GM04504 (cell line): ENCODE results near the gene ZSWIM5.
"Not testable (repeated sequence)": the region's sequence is repeated elsewhere in the genome, so short reads cannot be mapped to it uniquely, and the experiment has no call there.

Source experiments
- DNase-seq: peaks from one replicate; pipeline ENCODE4 v3.0.0-alpha.2; 2012; ENCODE audit warnings: low read depth

ZSWIM5 gene

GRCh38 chr1:45200906-45201500 is 5.4 kb downstream of the ZSWIM5 start:
- DNase-seq = no peak

- no peak for DNase-seq
These were observed 6.0 kb downstream of the ZSWIM5 start for GRCh38 chr1:45200435-45200834.

GRCh38 chr1:45198185-45198584 is 8.2 kb downstream of the ZSWIM5 start:
- DNase-seq = no peak

- DNase-seq = no peak
These were observed 9.5 kb downstream of the ZSWIM5 start for GRCh38 chr1:45196863-45197262.

GRCh38 chr1:45191418-45191783 is 15.0 kb downstream of the ZSWIM5 start:
- DNase-seq = no peak

- no peak for DNase-seq
These were observed 18.7 kb downstream of the ZSWIM5 start for GRCh38 chr1:45187725-45188124.

GRCh38 chr1:45179918-45180519 is 26.4 kb downstream of the ZSWIM5 start:
- not testable (repeated sequence) for DNase-seq

GRCh38 chr1:45177452-45177851 is 29.0 kb downstream of the ZSWIM5 start:
- DNase-seq = no peak

GRCh38 chr1:45172764-45173163 is 33.6 kb downstream of the ZSWIM5 start:
- DNase-seq = no peak

- no peak for DNase-seq
These were observed 34.4 kb downstream of the ZSWIM5 start for GRCh38 chr1:45172005-45172404.

- no peak for DNase-seq
These were observed 34.8 kb downstream of the ZSWIM5 start for GRCh38 chr1:45171575-45171974.

GRCh38 chr1:45170151-45170742 is 36.2 kb downstream of the ZSWIM5 start:
- no peak for DNase-seq

GRCh38 chr1:45167947-45168346 is 38.5 kb downstream of the ZSWIM5 start:
- not testable (repeated sequence) for DNase-seq

- not testable (repeated sequence) for DNase-seq
These were observed 42.1 kb downstream of the ZSWIM5 start for GRCh38 chr1:45164307-45164706.

- DNase-seq = not testable (repeated sequence)
These were observed 43.3 kb downstream of the ZSWIM5 start for GRCh38 chr1:45163111-45163510.

GRCh38 chr1:45162041-45163035 is 44.1 kb downstream of the ZSWIM5 start:
- DNase-seq = not testable (repeated sequence)

GRCh38 chr1:45155957-45156356 is 50.4 kb downstream of the ZSWIM5 start:
- no peak for DNase-seq

- no peak for DNase-seq
These were observed 51.0 kb downstream of the ZSWIM5 start for GRCh38 chr1:45155423-45155822.

GRCh38 chr1:45152126-45152525 is 54.3 kb downstream of the ZSWIM5 start:
- DNase-seq = no peak

- DNase-seq = no peak
These were observed 58.1 kb downstream of the ZSWIM5 start for GRCh38 chr1:45148209-45148825.

GRCh38 chr1:45146833-45147232 is 59.6 kb downstream of the ZSWIM5 start:
- DNase-seq = no peak
